ENCODE data around the gene RCVRN. TPM values are rescaled to one million over a fixed set of nuclear protein-coding genes. Genes with fewer than 3 reads are reported as not detected.

RCVRN gene
- polyA plus RNA-seq, 1 experiment = not detected

- ChIA-PET POLR2A (no interaction called here), CTCF (no interaction called here)
- Histone ChIP-seq H3K27ac (ENCODE audit: low read depth, low read length) (no peak overlapping the region), H3K9me3 (ENCODE audit: control insufficient read depth, insufficient read depth, low read length) (peaks cover 37% of the 10 kb centered on the region), H3K27me3 (ENCODE audit: control insufficient read depth, insufficient read depth, low read length) (no peaks in the 10 kb centered on the region), H3K4me3 (ENCODE audit: low read depth, low read length) (no peak overlapping the region)
- TF ChIP-seq CTCF (IDR thresholded peaks at IDR 0.05; ENCODE audit: low read depth, low read length) = no peak
- no peak for DNase-seq (ENCODE audit: low read depth, low spot score)
Observed at GRCh38 chr17:9886141-9886930, 18.7 kb downstream of the RCVRN start.

GRCh38 chr17:9883451-9883850 is 21.6 kb downstream of the RCVRN start:
- H3K4me3 ChIP-seq (ENCODE audit: low read depth, low read length) = no peak overlapping the region
- CTCF ChIA-PET = no interaction called here
- no peaks in the 10 kb centered on the region for H3K27me3 ChIP-seq (ENCODE audit: control insufficient read depth, insufficient read depth, low read length)
- DNase-seq (ENCODE audit: low read depth, low spot score) = no peak
- no peak overlapping the region for H3K27ac ChIP-seq (ENCODE audit: low read depth, low read length)
- TF ChIP-seq CTCF (IDR thresholded peaks at IDR 0.05; ENCODE audit: low read depth, low read length) = no peak
- POLR2A ChIA-PET = no interaction called here
- H3K9me3 ChIP-seq (ENCODE audit: control insufficient read depth, insufficient read depth, low read length) = peaks cover 23% of the 10 kb centered on the region

GRCh38 chr17:9880582-9880999 is 24.5 kb downstream of the RCVRN start:
- H3K4me3 ChIP-seq (ENCODE audit: low read depth, low read length) = no peak overlapping the region
- no peaks in the 10 kb centered on the region for H3K27me3 ChIP-seq (ENCODE audit: control insufficient read depth, insufficient read depth, low read length)
- ChIA-PET CTCF (interaction anchor here (1.1 kb wide), 1 partner anchor 9 kb away, joined by 3 read pairs; no protein-coding TSS in a partner anchor), POLR2A (no interaction called here)
- H3K9me3 ChIP-seq (ENCODE audit: control insufficient read depth, insufficient read depth, low read length) = peaks cover 20% of the 10 kb centered on the region
- H3K27ac ChIP-seq (ENCODE audit: low read depth, low read length) = no peak overlapping the region
- no peak for DNase-seq (ENCODE audit: low read depth, low spot score)
- TF ChIP-seq CTCF (IDR thresholded peaks at IDR 0.05; ENCODE audit: low read depth, low read length) = no peak

- ChIA-PET POLR2A (no interaction called here), CTCF (interaction anchor here (1.1 kb wide), 1 partner anchor 10 kb away, joined by 3 read pairs; no protein-coding TSS in a partner anchor)
- TF ChIP-seq CTCF (IDR thresholded peaks at IDR 0.05; ENCODE audit: low read depth, low read length) = no peak
- no peak overlapping the region for H3K27ac ChIP-seq (ENCODE audit: low read depth, low read length)
- peaks cover 20% of the 10 kb centered on the region for H3K9me3 ChIP-seq (ENCODE audit: control insufficient read depth, insufficient read depth, low read length)
- no peaks in the 10 kb centered on the region for H3K27me3 ChIP-seq (ENCODE audit: control insufficient read depth, insufficient read depth, low read length)
- no peak overlapping the region for H3K4me3 ChIP-seq (ENCODE audit: low read depth, low read length)
- DNase-seq (ENCODE audit: low read depth, low spot score) = no peak
Observed at GRCh38 chr17:9878786-9879525, 26.1 kb downstream of the RCVRN start.

GRCh38 chr17:9878356-9878755 is 26.7 kb downstream of the RCVRN start:
- no peak overlapping the region for H3K27ac ChIP-seq (ENCODE audit: low read depth, low read length)
- H3K27me3 ChIP-seq (ENCODE audit: control insufficient read depth, insufficient read depth, low read length) = no peaks in the 10 kb centered on the region
- POLR2A ChIA-PET = no interaction called here
- H3K4me3 ChIP-seq (ENCODE audit: low read depth, low read length) = no peak overlapping the region
- CTCF ChIA-PET = no interaction called here
- no peak for DNase-seq (ENCODE audit: low read depth, low spot score)
- no peak for TF ChIP-seq CTCF (IDR thresholded peaks at IDR 0.05; ENCODE audit: low read depth, low read length)
- H3K9me3 ChIP-seq (ENCODE audit: control insufficient read depth, insufficient read depth, low read length) = peaks cover 20% of the 10 kb centered on the region

All from AG04450 (cell line).